GM23338 (cell line): ENCODE results near the gene PPP1R12C. TPM values are rescaled to one million over a fixed set of nuclear protein-coding genes. Genes with fewer than 3 reads are reported as not detected.
"Not testable (repeated sequence)": the region's sequence is repeated elsewhere in the genome, so short reads cannot be mapped to it uniquely, and the experiment has no call there.

Source experiments
- ATAC-seq: fragments of 200-7000 bp; cut with Tn5 transposase; 3 replicates; pipeline ENCODE4 v1.9.1; 2020
- DNase-seq: peaks from one replicate; pipeline ENCODE4 v3.0.0-alpha.2; 2015; ENCODE audit warnings: low spot score
- H2AFZ ChIP-seq: fragments of 200-600 bp; sonication (generic); 2 replicates; pipeline ENCODE4 v1.8.0; 2016; ENCODE audit warnings: antibody characterized with exemption, mild to moderate bottlenecking, moderate library complexity
- H3F3A ChIP-seq: fragments of 200-600 bp; sonication (generic); replicated peaks from 2 replicates; pipeline ENCODE4 v1.8.0; 2017; ENCODE audit warnings: antibody characterized with exemption, mixed run types, low read depth
- H3K27ac ChIP-seq: fragments of 200-600 bp; sonication (generic); 2 replicates; pipeline ENCODE4 v1.6.1; 2016; ENCODE audit warnings: low read depth
- H3K27me3 ChIP-seq: fragments of 200-600 bp; sonication (generic); 2 replicates; pipeline ENCODE4 v1.8.0; 2016; ENCODE audit warnings: mild to moderate bottlenecking, mixed run types, moderate library complexity; ENCODE audit not compliant: insufficient read depth
- H3K36me3 ChIP-seq: fragments of 200-600 bp; sonication (generic); 2 replicates; pipeline ENCODE4 v1.8.0; 2016; ENCODE audit warnings: mild to moderate bottlenecking; ENCODE audit not compliant: insufficient read depth
- H3K4me1 ChIP-seq: fragments of 200-600 bp; sonication (generic); 2 replicates; pipeline ENCODE4 v1.8.0; 2016; ENCODE audit warnings: mild to moderate bottlenecking, moderate library complexity; ENCODE audit not compliant: insufficient read depth
- H3K4me2 ChIP-seq: fragments of 200-600 bp; sonication (generic); 2 replicates; pipeline ENCODE4 v1.7.1; 2017; ENCODE audit warnings: mixed run types
- H3K4me3 ChIP-seq: fragments of 200-600 bp; sonication (generic); 2 replicates; pipeline ENCODE4 v1.6.1; 2016; ENCODE audit warnings: mixed run types
- H3K79me2 ChIP-seq: fragments of 200-600 bp; sonication (generic); replicated peaks from 2 replicates; pipeline ENCODE4 v1.8.0; 2017; ENCODE audit warnings: mild to moderate bottlenecking; ENCODE audit not compliant: insufficient read depth
- H3K9me2 ChIP-seq: fragments of 200-600 bp; sonication (generic); 2 replicates; pipeline ENCODE4 v1.8.0; 2017; ENCODE audit not compliant: insufficient read depth
- H4K20me1 ChIP-seq: fragments of 200-600 bp; sonication (generic); replicated peaks from 2 replicates; pipeline ENCODE4 v1.8.0; 2017; ENCODE audit warnings: mild to moderate bottlenecking; ENCODE audit not compliant: insufficient read depth
- H3K27ac Mint-ChIP-seq: 2 replicates; pipeline ENCODE4 v1.8.0; 2020; ENCODE audit warnings: inconsistent platforms, mild to moderate bottlenecking, moderate library complexity, mixed read lengths
- H3K27me3 Mint-ChIP-seq: 3 replicates; pipeline ENCODE4 v1.8.0; 2022; ENCODE audit warnings: low read depth, mild to moderate bottlenecking, moderate library complexity, mixed read lengths, inconsistent platforms; ENCODE audit not compliant: insufficient read depth, poor library complexity
- H3K36me3 Mint-ChIP-seq: 3 replicates; pipeline ENCODE4 v1.8.0; 2021; ENCODE audit warnings: low read depth, mild to moderate bottlenecking, inconsistent platforms, moderate library complexity, mixed read lengths
- H3K4me1 Mint-ChIP-seq: 3 replicates; pipeline ENCODE4 v1.8.0; 2020; ENCODE audit warnings: mild to moderate bottlenecking, inconsistent platforms, mixed read lengths
- H3K4me3 Mint-ChIP-seq: 3 replicates; pipeline ENCODE4 v1.8.0; 2021; ENCODE audit warnings: moderate library complexity, mild to moderate bottlenecking, inconsistent platforms, mixed read lengths
- H3K9me3 Mint-ChIP-seq: 3 replicates; pipeline ENCODE4 v1.8.0; 2020; ENCODE audit warnings: moderate library complexity, mild to moderate bottlenecking, inconsistent platforms, mixed read lengths
- EZH2 ChIP-seq: fragments of 200-600 bp; sonication (generic); IDR thresholded peaks from one replicate; pipeline ENCODE4 v1.8.0; 2017; ENCODE audit warnings: antibody characterized with exemption, mild to moderate bottlenecking, low read depth; ENCODE audit not compliant: unreplicated experiment
- EZH2phosphoT487 ChIP-seq: fragments of 200-600 bp; sonication (generic); IDR thresholded peaks from one replicate; pipeline ENCODE4 v1.8.1; 2018; ENCODE audit warnings: antibody characterized with exemption; ENCODE audit not compliant: unreplicated experiment
- JUNB ChIP-seq: IDR thresholded peaks from one replicate; pipeline ENCODE4 v1.6.1; 2016; ENCODE audit warnings: antibody characterized with exemption; ENCODE audit not compliant: unreplicated experiment
- NANOG ChIP-seq: IDR thresholded peaks from 2 replicates; pipeline ENCODE4 v1.6.1; 2016; ENCODE audit warnings: antibody characterized with exemption, borderline replicate concordance
- POLR2AphosphoS5 ChIP-seq: IDR thresholded peaks from 2 replicates; pipeline ENCODE4 v1.6.1; 2016; ENCODE audit warnings: antibody characterized with exemption, low read depth
- STAT1 ChIP-seq: IDR thresholded peaks from one replicate; pipeline ENCODE4 v1.6.1; 2016; ENCODE audit warnings: antibody characterized with exemption; ENCODE audit not compliant: unreplicated experiment
- ZNF114 ChIP-seq: fragments of 250-450 bp; sonication (Bioruptor Pico); IDR thresholded peaks from 2 replicates; pipeline ENCODE4 v1.5.0; 2020; ENCODE audit warnings: mild to moderate bottlenecking, moderate library complexity
- ZNF331 ChIP-seq: fragments of 250-450 bp; sonication (Bioruptor Pico); IDR thresholded peaks from 2 replicates; pipeline ENCODE4 v1.5.0; 2020; ENCODE audit warnings: low read depth, mild to moderate bottlenecking, moderate library complexity
- polyA plus RNA-seq: library from polyadenylated mRNA; unstranded; fragments of >200 nt; fragmentation: Nextera tagmentation; extraction: Ambion mirVana; gene quantifications from 2 replicates; pipeline ENCODE4 v1.2.1, GENCODE V29; 2016
- total RNA-seq: library from RNA; depleted of rRNA; stranded (reverse); fragments of >200 nt; shearing (Covaris generic); gene quantifications from 2 replicates; pipeline ENCODE4 v1.2.3, GENCODE V29; 2014
- TF ChIP-seq, protein P1 (sequence below), 2 experiments: fragments of 200-600 bp in 1 of 2; sonication (generic) in 1 of 2; conservative IDR thresholded peaks; 2 replicates each; pipeline versions ENCODE4 v1.5.1 to v1.6.1; 2016 to 2017; ENCODE audit warnings: antibody characterized with exemption in 2 of 2, low read depth in 2 of 2, mild to moderate bottlenecking in 2 of 2, moderate library complexity in 1 of 2

Gene PPP1R12C
- total and polyA plus RNA-seq, 2 experiments from 2014 or later, result 33.2 to 83.9 TPM

DNA sequence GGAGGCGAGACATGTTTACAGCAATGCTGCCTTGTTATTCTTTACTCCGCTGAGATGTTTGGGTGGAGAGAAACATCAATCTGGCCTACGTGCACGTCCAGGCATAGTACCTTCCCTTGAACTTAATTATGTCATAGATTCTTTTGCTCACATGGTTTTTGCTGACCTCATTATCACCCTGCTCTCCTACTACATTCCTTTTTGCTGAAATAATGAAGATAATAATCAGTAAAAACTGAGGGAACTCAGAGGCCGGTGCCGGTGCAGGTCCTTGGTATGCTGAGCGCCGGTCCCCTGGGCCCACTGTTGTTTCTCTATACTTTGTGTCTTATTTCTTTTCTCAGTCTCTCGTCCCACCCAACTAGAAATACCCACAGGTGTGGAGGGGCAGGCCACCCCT is 57.1 kb downstream of the PPP1R12C start:
- not testable (repeated sequence) for H3K9me2 ChIP-seq, H3K4me2 ChIP-seq, H2AFZ ChIP-seq, H3K4me1 ChIP-seq, H3K4me1 Mint-ChIP-seq, H3K9me3 Mint-ChIP-seq, H3K27ac ChIP-seq, H3K4me3 Mint-ChIP-seq, H3K27ac Mint-ChIP-seq, H3K4me3 ChIP-seq, DNase-seq, H3K27me3 ChIP-seq, H3F3A ChIP-seq, ATAC-seq
- H4K20me1 ChIP-seq, result peaks cover 22% of the 10 kb centered on the region; the same call in 1 of the 2 replicates
- Mint-ChIP-seq H3K36me3 (peaks cover 41% of the 10 kb centered on the region), H3K27me3 (peaks cover 16% of the 10 kb centered on the region)
- H3K79me2 ChIP-seq, result peaks cover 20% of the 10 kb centered on the region
- H3K36me3 ChIP-seq, result peaks cover 25% of the 10 kb centered on the region

DNA sequence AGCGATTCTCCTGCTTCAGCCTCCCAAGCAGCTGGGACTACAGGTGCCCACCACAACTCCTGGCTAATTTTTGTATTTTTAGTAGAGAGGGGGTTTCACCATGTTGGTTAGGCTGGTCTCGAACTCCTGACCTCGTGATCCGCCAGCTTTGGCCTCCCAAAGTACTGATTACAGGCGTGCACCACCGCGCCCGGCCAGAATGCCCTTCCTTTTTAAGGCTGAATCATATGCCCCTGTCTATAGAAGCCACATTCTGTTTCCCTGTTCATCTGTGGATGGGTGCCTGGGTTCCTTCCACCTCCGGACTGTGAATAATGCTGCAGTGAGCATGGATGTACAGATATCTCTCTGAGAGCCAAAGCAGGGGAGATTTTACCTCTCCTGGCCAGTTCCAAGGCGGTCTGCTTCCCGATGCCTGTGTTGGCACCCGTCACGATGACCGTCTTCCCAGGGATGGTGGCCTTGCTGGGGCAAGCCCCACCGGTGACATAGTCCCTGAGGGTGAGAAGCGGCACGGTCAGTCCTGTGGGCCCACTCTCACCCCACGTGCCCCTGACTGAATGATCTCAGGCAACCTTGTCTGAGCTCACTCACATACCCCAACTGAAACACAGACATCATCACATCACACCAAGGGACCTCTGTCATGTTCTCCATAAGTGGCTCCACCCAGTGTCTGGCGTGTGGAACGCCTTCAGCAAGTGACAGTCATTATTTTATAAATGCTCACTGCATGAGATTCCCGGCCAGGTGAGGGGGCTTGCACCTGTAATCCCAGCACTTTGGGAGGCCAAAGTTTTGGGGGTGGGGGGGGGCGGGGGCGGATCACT is 58.4 kb downstream of the PPP1R12C start:
- ATAC-seq (no peak), DNase-seq (peak; percentile 27)
- no peak overlapping the region for H3K4me3 ChIP-seq
- H3K27ac ChIP-seq, result peak overlapping the region; percentile 14; the same call in 1 of the 2 replicates
- Mint-ChIP-seq H3K4me3 (no peak overlapping the region), H3K27ac (no peak overlapping the region), H3K36me3 (peaks cover 50% of the 10 kb centered on the region), H3K9me3 (no peaks in the 10 kb centered on the region), H3K27me3 (peaks cover 14% of the 10 kb centered on the region), H3K4me1 (peaks cover 2% of the 10 kb centered on the region; the same call in 1 of the 3 replicates)
- H2AFZ ChIP-seq, result no peak overlapping the region
- H3K36me3 ChIP-seq, result peaks cover 34% of the 10 kb centered on the region
- no peaks in the 10 kb centered on the region; the same call in 1 of the 2 replicates for H3K4me1 ChIP-seq
- H3K79me2 ChIP-seq, result peaks cover 20% of the 10 kb centered on the region
- H3K27me3 ChIP-seq, result no peaks in the 10 kb centered on the region
- H3F3A ChIP-seq, result 0 out of 2 replicates have a peak, but pooled peaks cover 5% of the 10 kb centered on the region
- no peak overlapping the region for H3K4me2 ChIP-seq
- no peaks in the 10 kb centered on the region for H3K9me2 ChIP-seq
- TF ChIP-seq, protein P1, sequence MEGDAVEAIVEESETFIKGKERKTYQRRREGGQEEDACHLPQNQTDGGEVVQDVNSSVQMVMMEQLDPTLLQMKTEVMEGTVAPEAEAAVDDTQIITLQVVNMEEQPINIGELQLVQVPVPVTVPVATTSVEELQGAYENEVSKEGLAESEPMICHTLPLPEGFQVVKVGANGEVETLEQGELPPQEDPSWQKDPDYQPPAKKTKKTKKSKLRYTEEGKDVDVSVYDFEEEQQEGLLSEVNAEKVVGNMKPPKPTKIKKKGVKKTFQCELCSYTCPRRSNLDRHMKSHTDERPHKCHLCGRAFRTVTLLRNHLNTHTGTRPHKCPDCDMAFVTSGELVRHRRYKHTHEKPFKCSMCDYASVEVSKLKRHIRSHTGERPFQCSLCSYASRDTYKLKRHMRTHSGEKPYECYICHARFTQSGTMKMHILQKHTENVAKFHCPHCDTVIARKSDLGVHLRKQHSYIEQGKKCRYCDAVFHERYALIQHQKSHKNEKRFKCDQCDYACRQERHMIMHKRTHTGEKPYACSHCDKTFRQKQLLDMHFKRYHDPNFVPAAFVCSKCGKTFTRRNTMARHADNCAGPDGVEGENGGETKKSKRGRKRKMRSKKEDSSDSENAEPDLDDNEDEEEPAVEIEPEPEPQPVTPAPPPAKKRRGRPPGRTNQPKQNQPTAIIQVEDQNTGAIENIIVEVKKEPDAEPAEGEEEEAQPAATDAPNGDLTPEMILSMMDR (conservative IDR thresholded peaks at IDR 0.05; ENCODE audit: low read depth in 2 of 2), result peak; percentile 13 to 45; a peak in 2 of 4 replicates
- no peak for TF ChIP-seq STAT1
- TF ChIP-seq EZH2phosphoT487, result no peak
- TF ChIP-seq ZNF331 (CRISPR knock-in tag), result no peak
- no peak for TF ChIP-seq EZH2
- no peak for TF ChIP-seq JUNB
- TF ChIP-seq NANOG, result no peak
- H4K20me1 ChIP-seq, result peaks cover 22% of the 10 kb centered on the region; the same call in 1 of the 2 replicates

DNA sequence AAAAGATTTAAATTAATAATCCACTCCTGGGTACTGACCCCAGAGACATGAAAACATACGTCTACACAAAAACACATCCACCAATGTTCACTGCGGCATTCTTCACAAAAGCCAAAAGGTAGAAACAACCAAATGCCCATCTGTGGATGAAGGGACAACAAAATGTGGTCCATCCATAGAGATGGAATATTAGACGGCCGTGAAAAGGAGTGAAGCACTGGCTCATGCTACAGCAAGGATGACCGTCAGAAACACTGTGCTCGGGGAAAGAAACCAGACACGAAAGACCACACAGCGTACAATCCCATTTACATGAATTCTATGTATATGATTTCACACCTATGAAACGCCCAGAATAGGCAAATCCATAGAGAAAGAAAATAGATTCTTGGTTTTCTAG is 60.6 kb downstream of the PPP1R12C start:
- Mint-ChIP-seq H3K36me3 (peaks cover 71% of the 10 kb centered on the region), H3K9me3 (no peaks in the 10 kb centered on the region), H3K27ac (no peak overlapping the region), H3K27me3 (peaks cover 5% of the 10 kb centered on the region), H3K4me1 (no peaks in the 10 kb centered on the region), H3K4me3 (no peak overlapping the region)
- Histone ChIP-seq H3K4me3 (no peak overlapping the region), H2AFZ (no peak overlapping the region), H3K9me2 (no peaks in the 10 kb centered on the region), H3F3A (0 out of 2 replicates have a peak, but pooled peaks cover 3% of the 10 kb centered on the region), H3K4me2 (no peak overlapping the region), H3K79me2 (peaks cover 12% of the 10 kb centered on the region), H3K36me3 (peaks cover 34% of the 10 kb centered on the region), H3K27me3 (no peaks in the 10 kb centered on the region), H4K20me1 (peaks cover 27% of the 10 kb centered on the region), H3K27ac (no peak overlapping the region), H3K4me1 (no peaks in the 10 kb centered on the region; the same call in 1 of the 2 replicates)
- DNase-seq (no peak), ATAC-seq (no peak)
- TF ChIP-seq JUNB (no peak), ZNF114 (CRISPR knock-in tag) (no peak), STAT1 (no peak), POLR2AphosphoS5 (peak; percentile 33)
- TF ChIP-seq, protein P1 (conservative IDR thresholded peaks at IDR 0.05; ENCODE audit: low read depth in 2 of 2), result no peak
